WTC11 (cell line): ENCODE data around the gene PRAF2.

Experiments used
- SMAD4 ChIP-seq: sonication (generic); formaldehyde crosslinking; IDR thresholded peaks from 2 replicates; pipeline ENCODE4 v1.8.0; 2022; ENCODE audit warnings: mild to moderate bottlenecking, missing genetic modification reagents
- ZNF138 ChIP-seq: sonication (generic); formaldehyde crosslinking; conservative IDR thresholded peaks from 2 replicates; pipeline ENCODE4 v1.8.1; 2022; ENCODE audit warnings: mild to moderate bottlenecking, moderate library complexity, missing genetic modification reagents

GRCh38 chrX:49082271-49082871, 8.6 kb upstream of the PRAF2 start:
- TF ChIP-seq ZNF138 (CRISPR knock-in tag) = no peak
- no peak for TF ChIP-seq SMAD4
